GM19023 (cell line): ENCODE results near the gene CH25H.

Experiments
- ATAC-seq: cut with Tn5 transposase; IDR thresholded peaks from one replicate; pipeline ENCODE4 v1.9.1; 2021; ENCODE audit warnings: mild to moderate bottlenecking, moderate library complexity; ENCODE audit not compliant: unreplicated experiment

The CH25H gene

GRCh38 chr10:89235073-89235798, 28.1 kb upstream of the CH25H start:
- ATAC-seq = no peak

- no peak for ATAC-seq
These were observed 25.9 kb upstream of the CH25H start for GRCh38 chr10:89233033-89233432.

DNA sequence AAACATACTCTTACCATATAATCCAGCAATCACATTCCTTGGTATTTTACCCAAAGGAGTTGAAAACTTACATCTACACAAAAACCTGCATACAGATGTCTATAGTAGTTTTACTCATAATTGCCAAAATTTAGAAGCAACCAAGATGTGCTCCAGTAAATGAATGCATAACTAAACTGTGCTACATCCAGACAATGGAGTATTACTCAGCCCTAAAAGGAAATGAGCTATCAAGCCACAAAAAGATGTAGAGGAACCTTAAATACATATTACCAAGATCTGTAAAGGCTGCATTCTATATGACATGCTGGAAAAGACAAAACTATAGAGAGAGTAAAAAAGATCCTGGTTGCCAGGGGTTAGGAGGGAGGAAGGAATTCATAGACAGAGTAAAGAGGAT, 21.8 kb upstream of the CH25H start:
- no peak for ATAC-seq

DNA sequence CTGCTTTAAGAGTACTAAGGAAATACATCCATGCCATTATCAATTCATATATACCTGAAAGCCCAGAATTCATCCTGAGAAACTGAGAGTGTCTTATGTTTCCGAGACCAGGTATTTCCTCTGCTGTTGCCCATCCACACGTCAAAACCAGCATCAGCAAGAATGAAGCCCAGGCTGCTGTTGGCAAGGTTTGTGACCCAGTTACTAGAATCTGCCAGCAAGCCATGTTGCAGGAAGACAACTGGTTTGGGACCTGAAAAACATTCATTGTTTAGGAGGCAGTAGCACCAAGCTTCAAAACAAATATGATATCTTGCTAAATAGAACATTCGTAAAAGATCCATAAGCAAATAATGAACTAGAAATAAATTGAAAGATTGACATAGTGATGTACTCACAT, 21.0 kb upstream of the CH25H start:
- no peak for ATAC-seq

DNA sequence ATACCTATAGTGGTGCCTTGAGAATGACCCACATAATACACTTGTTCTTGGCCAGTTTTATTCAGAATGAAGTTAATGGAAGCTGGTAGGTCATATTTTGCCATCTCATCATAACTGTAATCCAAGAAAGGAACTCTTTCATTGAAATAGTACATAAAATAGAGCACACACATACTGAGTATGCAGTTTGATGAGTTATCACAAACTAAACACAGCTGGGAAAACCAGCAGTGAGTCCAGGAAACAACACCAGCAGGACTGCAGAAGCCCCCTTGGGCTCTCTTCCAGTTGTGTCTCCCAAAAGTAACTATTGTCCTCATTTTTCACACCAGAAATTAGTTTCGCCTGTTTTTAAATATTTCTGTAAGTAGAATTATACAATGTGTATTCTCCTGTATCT, 19.8 kb upstream of the CH25H start:
- ATAC-seq = no peak

DNA sequence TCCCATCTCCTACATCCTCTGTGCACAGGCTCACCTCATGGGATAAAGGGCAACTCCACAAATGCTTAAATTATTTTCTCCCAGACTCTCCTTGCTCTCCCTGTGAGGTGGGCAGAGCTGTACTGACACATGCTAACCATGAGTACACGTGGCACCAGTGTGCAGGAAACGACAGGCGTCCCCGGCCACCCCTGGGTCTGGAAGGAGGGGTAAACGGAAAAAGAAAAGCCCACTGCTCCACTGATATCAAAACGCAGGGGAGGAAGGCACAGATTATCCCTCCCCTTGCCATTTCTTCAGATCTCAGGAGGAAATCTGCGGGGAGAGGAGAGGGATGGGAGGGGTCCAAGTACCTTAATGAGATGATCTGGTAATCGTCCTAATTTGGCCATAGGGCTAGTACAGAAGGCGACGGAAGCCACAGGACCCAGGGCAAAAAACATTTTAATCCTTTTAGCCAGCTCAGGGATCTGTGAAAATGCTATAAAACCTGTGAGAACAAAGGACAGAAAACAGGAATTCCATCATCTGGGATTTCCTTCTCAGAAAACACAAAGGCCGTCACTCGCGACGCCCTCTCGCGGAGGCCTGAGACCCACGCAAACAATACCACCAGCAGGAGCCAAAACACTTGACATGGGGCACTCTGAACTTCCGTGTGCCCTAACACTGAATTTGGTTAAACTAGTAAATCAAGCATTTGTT, 17.8 kb upstream of the CH25H start:
- no peak for ATAC-seq

- no peak for ATAC-seq
These were observed 14.8 kb upstream of the CH25H start for GRCh38 chr10:89221919-89222318.

DNA sequence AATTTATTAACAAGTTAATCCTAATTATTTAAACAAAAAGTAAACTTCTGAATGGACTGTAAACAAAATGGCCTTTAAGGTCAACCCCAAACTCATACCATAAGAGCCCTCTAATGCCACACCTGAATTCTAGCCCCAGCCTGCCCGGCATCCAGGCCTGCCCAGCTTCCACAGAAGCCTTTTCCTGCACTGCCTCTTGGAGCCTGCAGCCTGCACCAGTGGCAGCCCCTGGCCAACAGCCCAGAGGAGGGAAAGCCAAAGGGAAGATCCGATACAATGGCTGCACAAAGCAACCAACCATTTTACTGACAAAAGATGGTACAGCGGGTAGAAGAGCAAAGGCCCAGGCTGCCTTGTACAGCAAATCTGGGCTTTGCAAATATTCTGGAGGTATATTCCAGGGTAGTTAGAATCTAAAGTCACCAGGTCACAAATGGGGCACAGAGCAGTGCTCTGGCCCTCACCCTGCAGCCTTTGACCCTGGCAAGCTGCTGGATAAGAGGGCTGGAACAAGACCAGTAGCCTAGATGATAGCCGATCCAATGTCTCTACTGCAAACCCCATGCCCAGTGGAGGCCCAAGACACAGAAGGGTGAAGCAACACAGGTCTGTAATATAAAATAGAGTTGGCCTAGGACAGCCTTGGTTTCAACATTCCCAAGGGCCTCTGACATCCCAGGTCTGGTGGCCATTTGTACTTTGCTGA, 12.5 kb upstream of the CH25H start:
- ATAC-seq = no peak

DNA sequence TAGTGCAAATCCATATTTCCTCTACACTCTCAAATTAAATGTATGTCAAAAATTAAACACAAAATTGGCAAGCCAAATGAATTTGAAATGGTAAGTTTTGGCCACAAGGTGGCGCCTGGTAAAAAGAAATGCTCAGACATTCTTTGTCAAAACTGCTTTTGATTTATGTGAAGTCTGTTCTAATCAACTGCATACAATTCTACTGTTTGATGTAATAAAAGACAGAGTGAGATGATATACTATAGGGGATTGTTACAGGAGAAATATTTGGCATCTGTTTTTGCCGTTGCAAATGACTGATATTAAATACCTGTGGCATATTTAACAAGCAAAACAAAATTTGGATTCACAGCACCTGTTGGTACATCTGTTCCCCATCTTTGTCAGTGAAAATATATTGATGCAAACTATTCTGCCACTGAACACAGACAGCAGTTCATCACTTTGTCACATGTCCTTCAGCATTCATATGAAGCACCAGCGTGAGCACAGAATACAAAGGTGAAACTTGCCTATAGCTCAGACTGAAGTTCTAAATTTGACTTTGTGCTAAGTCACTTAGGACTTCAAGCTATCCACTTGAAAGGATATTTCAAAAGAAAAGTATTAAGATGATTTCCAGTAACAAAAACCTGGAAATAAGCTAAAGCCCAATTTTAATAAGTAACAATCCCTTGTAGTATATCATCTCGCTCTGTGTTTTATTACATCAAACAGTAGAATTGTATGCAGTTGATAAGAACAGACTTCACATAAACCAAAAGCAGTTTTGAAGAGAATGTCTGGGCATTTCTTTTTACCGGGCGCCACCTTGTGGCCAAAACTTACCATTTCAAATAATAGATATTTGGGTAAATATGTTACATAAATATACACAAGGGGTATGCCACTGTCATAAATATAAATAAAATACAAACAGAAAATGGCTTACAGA, 10.2 kb upstream of the CH25H start:
- no peak for ATAC-seq

- ATAC-seq = no peak
These were observed 8.9 kb upstream of the CH25H start for GRCh38 chr10:89216056-89216455.

GRCh38 chr10:89215511-89215910, 8.4 kb upstream of the CH25H start:
- no peak for ATAC-seq

- ATAC-seq = no peak
These were observed 7.5 kb upstream of the CH25H start for GRCh38 chr10:89214566-89215165.

GRCh38 chr10:89213191-89213808, 6.2 kb upstream of the CH25H start:
- no peak for ATAC-seq

DNA sequence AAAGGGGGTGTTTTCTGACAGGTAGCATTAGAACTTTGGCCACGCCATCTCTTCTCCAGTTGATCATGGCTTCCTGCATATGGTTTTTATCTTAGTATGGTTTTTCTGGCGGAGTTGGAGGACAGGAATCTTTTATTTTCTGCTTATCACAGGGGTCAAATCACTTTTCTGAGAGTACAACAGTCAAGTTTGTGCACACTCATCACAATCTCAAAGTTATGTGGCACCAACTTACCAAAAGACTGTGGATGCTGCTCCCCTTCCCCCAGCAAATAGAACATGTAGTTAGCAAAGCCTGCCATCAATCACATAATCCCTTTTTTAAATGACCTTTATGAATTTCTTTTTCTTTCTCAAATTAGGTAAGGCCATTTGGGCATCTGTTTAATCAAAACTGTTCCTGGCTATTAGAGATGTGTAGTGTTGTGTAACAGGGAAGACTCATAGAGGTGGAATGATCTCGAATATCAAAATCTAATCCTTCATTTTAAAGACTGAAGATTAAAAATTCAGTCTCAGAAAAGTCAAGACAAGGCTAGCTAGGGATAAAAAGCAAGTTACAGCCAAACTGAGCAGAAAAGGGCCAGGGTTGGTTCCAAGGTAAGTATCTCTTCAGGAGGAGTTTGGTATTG, 3.8 kb upstream of the CH25H start:
- no peak for ATAC-seq

DNA sequence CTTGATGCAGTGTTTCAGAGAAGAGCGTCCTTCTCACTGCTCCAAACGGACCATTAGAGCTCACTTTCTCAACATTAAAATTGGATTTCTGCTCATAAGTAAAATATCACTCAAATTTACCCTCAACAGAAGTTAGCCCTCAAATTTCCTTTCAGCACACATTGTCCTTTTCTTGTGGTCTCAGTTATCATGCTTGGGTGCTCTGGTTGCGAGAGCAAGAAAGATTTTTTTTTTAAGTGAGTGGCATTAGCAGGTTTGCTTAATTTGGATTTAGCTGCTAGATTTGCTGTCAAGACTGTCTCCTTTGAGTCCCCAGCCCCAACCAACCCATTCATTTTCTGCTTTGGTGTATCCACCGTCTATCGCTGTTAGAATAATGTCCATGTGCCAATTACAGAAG, 2.6 kb upstream of the CH25H start:
- ATAC-seq = no peak

GRCh38 chr10:89207801-89208551, 859 bp upstream of the CH25H start:
- no peak for ATAC-seq

- ATAC-seq = no peak
These were observed 526 bp downstream of the CH25H start for GRCh38 chr10:89206402-89207180.

- no peak for ATAC-seq
These were observed 2.4 kb downstream of the CH25H start for GRCh38 chr10:89204621-89205185.
